Measurements from ENCODE around the gene MRPL44. TPM values are rescaled to one million over a fixed set of nuclear protein-coding genes. Genes with fewer than 3 reads are reported as not detected.
A peak's percentile ranks its signal among the peaks of the same experiment; 100 is the strongest.

The MRPL44 gene
- total RNA-seq, 1 donor from 2014 or later: 48.1 TPM

DNA sequence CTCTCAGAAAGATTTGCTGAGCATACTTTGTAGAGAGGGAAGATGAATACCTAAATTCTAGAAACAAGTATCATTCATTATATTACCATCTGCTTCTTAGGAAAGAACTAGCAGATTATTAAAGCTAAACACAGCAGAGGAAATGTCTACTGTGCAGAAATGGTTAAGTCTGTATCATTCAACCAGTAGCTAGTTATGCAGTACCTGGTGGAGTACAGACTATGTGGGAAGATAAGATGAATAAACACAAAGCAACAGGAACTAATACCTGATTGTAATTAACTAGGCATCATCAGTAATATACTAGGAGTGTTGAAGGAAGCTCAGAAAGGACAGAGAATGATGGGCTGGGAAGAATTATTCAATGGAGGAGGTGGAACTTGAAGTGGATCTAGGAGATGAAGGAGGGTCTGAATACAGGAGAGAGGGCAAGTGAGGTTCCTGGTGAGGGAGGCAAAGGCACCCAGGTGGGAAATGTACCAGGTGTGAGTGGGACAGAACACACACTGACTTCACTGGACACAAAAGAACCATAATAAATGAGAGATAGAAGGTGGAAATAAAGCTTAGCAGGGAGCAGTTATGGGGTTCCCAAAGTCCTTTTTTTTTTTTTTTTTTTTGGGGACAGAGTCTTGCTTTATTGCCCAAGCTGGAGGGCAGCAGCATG, 21.7 kb upstream of the MRPL44 start:
- no peak for DNase-seq (ENCODE audit: low read depth)

DNA sequence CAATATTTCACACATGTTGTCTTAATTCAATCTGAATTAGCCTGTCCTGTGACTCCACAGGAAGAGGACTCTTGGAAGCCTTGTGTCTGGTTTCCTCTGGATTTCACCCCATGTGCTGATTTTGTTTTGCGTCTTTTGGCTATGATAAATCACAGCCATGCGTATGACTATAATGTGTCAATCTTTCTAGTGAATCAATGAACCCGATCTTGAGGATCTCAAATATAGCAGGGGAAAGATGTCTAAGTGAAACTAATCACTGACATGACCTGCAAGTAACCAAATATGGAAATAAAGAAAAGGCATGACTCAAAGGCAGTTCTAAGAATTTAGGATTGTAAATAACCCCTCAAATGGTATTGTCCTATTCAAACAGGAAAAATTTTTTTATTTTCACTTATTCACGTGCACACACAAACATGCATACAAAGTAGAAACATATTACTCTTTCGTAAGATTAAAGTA, 20.4 kb upstream of the MRPL44 start:
- no peak for DNase-seq (ENCODE audit: low read depth)

- DNase-seq (ENCODE audit: low read depth): no peak
These were observed 19.7 kb upstream of the MRPL44 start for GRCh38 chr2:223937535-223937934.

DNA sequence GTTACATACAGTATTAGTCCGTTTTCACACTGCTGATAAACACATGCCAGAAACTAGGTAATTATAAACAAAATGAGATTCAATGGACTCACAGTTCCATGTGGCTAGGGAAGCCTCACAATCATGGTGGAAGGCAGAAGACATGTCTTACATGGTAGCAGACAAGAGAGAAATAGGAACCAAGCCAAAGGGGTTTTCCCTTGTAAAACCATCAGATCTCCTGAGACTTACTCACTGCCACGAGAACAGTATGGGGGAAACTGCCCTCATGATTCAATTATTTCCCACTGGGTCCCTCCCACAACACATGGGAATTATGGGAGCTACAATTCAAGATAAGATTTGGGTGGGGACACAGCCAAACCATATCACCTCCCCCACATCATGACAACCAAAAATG, 17.8 kb upstream of the MRPL44 start:
- peak; percentile 24 for DNase-seq (ENCODE audit: low read depth)

GRCh38 chr2:223941579-223942277, 15.5 kb upstream of the MRPL44 start:
- DNase-seq (ENCODE audit: low read depth): peak; percentile 63

DNA sequence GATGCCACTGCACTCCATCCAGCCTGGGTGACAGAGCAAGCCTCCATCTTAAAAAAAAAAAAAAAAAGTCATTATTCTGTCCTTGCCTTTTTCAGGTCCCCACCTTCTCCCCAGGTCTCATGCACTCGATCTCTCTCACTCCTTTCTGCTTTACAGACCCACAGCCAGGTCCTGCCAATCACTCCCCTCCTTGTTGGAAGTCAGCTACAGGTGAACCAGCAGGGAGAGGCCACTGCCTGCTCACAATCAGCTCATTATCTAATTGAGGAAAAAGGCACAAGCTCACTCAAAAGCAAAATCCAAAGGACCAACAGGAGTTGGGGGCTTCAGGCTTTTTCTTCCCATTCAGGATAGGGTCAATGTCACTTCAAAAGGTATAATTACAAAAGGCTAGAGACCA, 14.1 kb upstream of the MRPL44 start:
- DNase-seq (ENCODE audit: low read depth): no peak

DNA sequence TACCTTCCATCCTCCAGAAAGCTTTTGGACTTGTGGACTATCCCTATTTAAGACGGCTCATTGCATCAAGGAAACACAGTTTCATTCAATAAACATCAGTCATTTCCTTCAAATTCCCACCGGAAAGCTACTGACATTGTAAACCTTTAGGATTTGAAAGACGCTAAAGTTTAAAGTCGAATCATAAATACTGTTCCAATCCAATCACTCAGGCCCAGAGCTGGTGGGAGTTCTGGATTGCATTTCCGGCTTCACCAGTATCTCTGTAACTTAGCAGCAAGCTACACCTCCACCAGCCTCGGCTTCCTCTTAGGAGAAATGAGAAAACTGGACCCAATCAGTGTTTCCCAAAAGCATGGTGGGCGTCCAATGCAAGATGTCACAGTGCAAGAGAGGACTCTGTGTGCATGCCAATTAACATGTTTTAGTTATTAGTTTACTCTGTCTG, 13.7 kb upstream of the MRPL44 start:
- no peak for DNase-seq (ENCODE audit: low read depth)

- DNase-seq (ENCODE audit: low read depth): peak; percentile 47
These were observed 13.0 kb upstream of the MRPL44 start for GRCh38 chr2:223944166-223944702.

GRCh38 chr2:223944703-223945531, 12.3 kb upstream of the MRPL44 start, which contains the start of gene WDFY1:
WDFY1 (minus strand) TSS chr2:223945335; CDS start chr2:223945284, 51 bp downstream.
- peak; percentile 91 for DNase-seq (ENCODE audit: low read depth)

DNA sequence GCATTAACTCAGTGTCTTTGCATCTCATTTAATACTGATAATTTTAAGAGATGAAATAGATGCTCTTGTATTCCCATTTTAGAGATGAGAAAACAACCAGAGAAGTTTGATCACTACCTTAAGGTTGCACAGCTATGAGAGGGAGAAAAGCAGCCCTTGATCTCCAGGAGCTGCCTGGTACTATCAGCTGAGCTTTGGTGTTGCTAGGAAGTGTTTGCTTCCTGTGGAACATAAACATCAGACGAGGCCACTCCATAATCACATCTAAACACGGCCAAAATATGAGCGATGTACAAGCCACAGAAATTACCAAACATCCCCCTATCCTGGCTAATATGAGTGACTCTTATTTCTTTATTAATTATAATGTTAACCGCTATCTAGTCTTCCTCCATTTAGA, 11.5 kb upstream of the MRPL44 start:
- no peak for DNase-seq (ENCODE audit: low read depth)

- no peak for DNase-seq (ENCODE audit: low read depth)
These were observed 9.5 kb upstream of the MRPL44 start for GRCh38 chr2:223947711-223948205.

- no peak for DNase-seq (ENCODE audit: low read depth)
These were observed 7.9 kb upstream of the MRPL44 start for GRCh38 chr2:223949241-223949840.

- DNase-seq (ENCODE audit: low read depth): no peak
These were observed 6.6 kb upstream of the MRPL44 start for GRCh38 chr2:223950448-223951347.

- peak; percentile 67 for DNase-seq (ENCODE audit: low read depth)
These were observed 4.8 kb upstream of the MRPL44 start for GRCh38 chr2:223952280-223952968.

DNA sequence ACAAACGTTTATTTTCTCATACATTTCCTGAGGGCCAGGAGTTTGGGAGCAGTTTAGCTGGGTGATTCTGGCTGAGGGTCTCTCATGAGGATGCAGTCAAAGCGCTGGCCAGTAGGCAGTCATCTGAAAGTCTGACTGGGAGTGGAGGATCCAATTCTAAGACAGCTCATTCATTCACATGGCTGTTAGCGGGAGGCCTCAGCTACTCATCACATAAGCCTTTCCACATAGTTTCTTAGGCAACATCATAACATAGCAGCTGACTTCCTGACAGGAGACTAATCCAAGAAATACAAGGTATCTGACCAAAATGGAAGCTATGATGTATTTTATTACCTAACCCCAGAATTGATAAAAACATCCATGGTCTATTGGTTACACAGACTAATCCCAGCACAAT, 2.9 kb upstream of the MRPL44 start:
- DNase-seq (ENCODE audit: low read depth): no peak

DNA sequence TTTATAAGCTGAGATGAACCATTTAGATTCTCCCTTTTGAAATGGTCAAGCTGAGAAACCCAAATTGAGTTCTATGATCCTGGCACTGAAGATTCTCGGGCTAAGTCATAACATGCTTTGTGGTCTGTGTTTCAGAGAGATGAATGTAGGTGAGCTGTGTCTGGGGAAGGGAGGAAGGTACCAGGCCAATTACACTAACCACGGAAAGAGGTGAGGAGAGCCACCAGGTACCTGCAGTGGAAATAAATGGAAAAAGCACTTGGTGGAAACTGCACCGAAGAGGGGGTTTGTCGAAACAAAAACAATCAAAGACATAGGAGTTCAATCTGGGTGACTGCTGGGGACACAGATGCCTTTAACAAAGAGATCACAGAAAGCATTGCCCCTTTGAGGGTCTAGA, 963 bp upstream of the MRPL44 start:
- DNase-seq (ENCODE audit: low read depth): no peak

DNA sequence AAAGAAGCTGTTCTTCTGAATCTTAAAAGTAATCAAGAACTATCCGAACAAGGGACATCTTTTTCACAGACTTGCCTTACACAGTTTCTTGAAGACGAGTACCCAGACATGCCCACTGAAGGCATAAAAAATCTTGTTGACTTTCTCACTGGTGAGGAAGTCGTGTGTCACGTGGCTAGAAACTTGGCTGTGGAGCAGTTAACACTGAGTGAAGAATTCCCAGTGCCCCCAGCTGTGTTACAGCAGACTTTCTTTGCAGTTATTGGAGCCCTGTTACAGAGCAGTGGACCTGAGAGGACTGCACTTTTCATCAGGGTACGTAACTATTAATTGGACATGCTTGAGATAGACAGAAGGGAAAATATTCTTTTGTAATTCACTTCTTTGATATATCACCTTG, 2.4 kb downstream of the MRPL44 start:
- peak; percentile 32 for DNase-seq (ENCODE audit: low read depth)

DNA sequence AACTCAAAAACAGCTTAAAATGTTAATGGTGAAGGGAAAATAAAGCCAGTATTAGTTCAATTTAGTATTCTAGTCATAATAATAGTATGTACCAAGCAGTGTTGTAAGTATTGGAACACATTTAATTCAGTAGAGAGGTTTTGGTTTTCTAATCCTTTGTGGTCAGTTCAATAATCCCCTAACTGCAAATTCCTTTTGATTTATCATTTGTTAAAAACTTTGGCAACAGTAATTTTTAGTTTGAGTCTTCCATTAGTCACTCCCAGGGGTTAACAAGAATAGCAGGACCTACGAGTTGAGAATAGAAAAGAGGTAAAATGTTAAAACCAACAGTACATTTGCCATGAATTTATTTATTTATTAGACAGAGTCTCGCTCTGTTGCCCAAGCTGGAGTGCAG, 10.7 kb downstream of the MRPL44 start:
- DNase-seq (ENCODE audit: low read depth): no peak

DNA sequence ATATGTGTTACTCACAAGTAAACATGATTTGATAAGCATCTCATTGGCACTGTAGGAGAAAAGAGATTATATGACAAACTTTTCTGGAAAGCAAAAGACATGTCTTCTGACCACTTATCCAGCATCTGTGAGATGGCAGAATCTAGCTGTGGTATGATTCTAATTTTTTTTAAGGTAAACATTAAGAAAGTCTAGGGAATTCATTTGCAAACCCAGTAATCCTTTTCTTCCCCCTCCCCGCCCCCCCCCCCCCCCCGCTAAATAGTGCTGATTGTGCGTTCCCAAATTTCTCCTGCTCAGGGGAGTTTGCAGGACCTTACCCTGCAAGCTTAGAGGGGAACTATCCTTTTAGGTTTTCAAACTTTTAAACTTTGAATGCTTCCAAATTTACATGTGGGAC, 12.1 kb downstream of the MRPL44 start:
- DNase-seq (ENCODE audit: low read depth): no peak
